Activated naive CD4-positive, alpha-beta T cell treated with anti-CD3 and anti-CD28 coated beads, Interleukin-2, amount 10 ng/mL, durations not matched to agents 5 hours and 36 hours (primary cell): Measurements from ENCODE around the gene EVA1B. TPM values are rescaled to one million over a fixed set of nuclear protein-coding genes. Genes with fewer than 3 reads are reported as not detected.

Experiments
- total RNA-seq, 2 experiments: library from RNA; stranded (reverse); gene quantifications; one replicate each; pipeline ENCODE4 v1.2.3, GENCODE V29; 2021

The EVA1B gene, protein sequence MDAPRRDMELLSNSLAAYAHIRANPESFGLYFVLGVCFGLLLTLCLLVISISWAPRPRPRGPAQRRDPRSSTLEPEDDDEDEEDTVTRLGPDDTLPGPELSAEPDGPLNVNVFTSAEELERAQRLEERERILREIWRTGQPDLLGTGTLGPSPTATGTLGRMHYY
- total RNA-seq = 10 to 100 TPM; 11.9 to 12.4 TPM

GRCh38 chr1:36323636-36324352 is at the start of gene EVA1B:
Gene EVA1B (minus strand): TSS chr1:36323645. CDS start chr1:36323037, 608 bp downstream.

GRCh38 chr1:36306210-36306901 is 17.1 kb downstream of the EVA1B start, which contains the start of gene SH3D21:
Gene SH3D21 (plus strand): TSS chr1:36306368. CDS start chr1:36306421, 53 bp downstream.

Other genes with a start within 250 kb of the EVA1B start
- gene TEKT2, start 239.6 kb downstream of the EVA1B start, total RNA-seq = not detected
- gene ADPRS, start 234.8 kb downstream of the EVA1B start, total RNA-seq = 10 to 100 TPM; 25.0 to 27.1 TPM
- not detected for gene COL8A2, start 198.4 kb downstream of the EVA1B start, total RNA-seq
- gene TRAPPC3, start 174.2 kb downstream of the EVA1B start, total RNA-seq = 10 to 100 TPM; 55.6 to 56.2 TPM
- 100 to 1,000 TPM; 187 to 203 TPM for gene MAP7D1, start 167.5 kb downstream of the EVA1B start, total RNA-seq
- gene THRAP3, start 99.2 kb downstream of the EVA1B start, total RNA-seq = 100 to 1,000 TPM; 128 to 129 TPM
- 10 to 100 TPM; 10.2 to 12.1 TPM for gene SH3D21, start 17.3 kb downstream of the EVA1B start, total RNA-seq
- 10 to 100 TPM; 58.7 to 61.6 TPM for gene STK40, start 62.3 kb upstream of the EVA1B start, total RNA-seq
- gene LSM10, start 74.3 kb upstream of the EVA1B start, total RNA-seq = 10 to 100 TPM; 34.4 to 39.3 TPM
- gene OSCP1, start 126.8 kb upstream of the EVA1B start, total RNA-seq = under 1 TPM; 0.71 to 0.94 TPM
- gene MRPS15, start 140.7 kb upstream of the EVA1B start, total RNA-seq = 10 to 100 TPM; 91.4 to 95.0 TPM
- gene CSF3R, start 159.3 kb upstream of the EVA1B start, total RNA-seq = under 1 TPM; 0.25 to 0.36 TPM